IMR-90 (cell line): ENCODE results near the gene C15orf39.
A peak's percentile ranks its signal among the peaks of the same experiment; 100 is the strongest.
"Not testable (repeated sequence)": the region's sequence is repeated elsewhere in the genome, so short reads cannot be mapped to it uniquely, and the experiment has no call there.

ENCODE experiments used
- MAFK ChIP-seq: IDR thresholded peaks from 2 replicates; pipeline ENCODE4 v1.6.1; 2012; ENCODE audit warnings: low read depth, low read length, improper control_type of control experiment
- MXI1 ChIP-seq: IDR thresholded peaks from 2 replicates; pipeline ENCODE4 v1.6.1; 2012; ENCODE audit warnings: low read depth, mild to moderate bottlenecking, low read length, moderate library complexity, borderline replicate concordance
- NFE2L2 ChIP-seq: fragments of 150-350 bp; IDR thresholded peaks from 2 replicates; pipeline ENCODE4 v1.6.1; 2016; ENCODE audit warnings: low read depth, mild to moderate bottlenecking, low read length
- POLR2A ChIP-seq: IDR thresholded peaks from 2 replicates; pipeline ENCODE4 v1.6.1; 2012; ENCODE audit warnings: mild to moderate bottlenecking, low read depth, low read length
- RAD21 ChIP-seq: IDR thresholded peaks from 2 replicates; pipeline ENCODE4 v1.6.1; 2012; ENCODE audit warnings: low read length, improper control_type of control experiment
- RCOR1 ChIP-seq: IDR thresholded peaks from 2 replicates; pipeline ENCODE4 v1.6.1; 2012; ENCODE audit warnings: mild to moderate bottlenecking, low read length, improper control_type of control experiment; ENCODE audit not compliant: insufficient replicate concordance
- RFX5 ChIP-seq: IDR thresholded peaks from 2 replicates; pipeline ENCODE4 v1.8.0; 2012; ENCODE audit warnings: low read depth, mild to moderate bottlenecking, low read length, moderate library complexity
- SMC3 ChIP-seq: fragments of 150-350 bp; IDR thresholded peaks from 2 replicates; pipeline ENCODE4 v1.6.1; 2016; ENCODE audit warnings: low read depth, mild to moderate bottlenecking, antibody characterized with exemption, low read length, moderate library complexity
- TF ChIP-seq, protein P1 (sequence below): conservative IDR thresholded peaks from 2 replicates; pipeline ENCODE4 v1.5.1; 2012; ENCODE audit warnings: mild to moderate bottlenecking, low read depth, low read length, improper control_type of control experiment
- TF ChIP-seq, protein P2 (sequence below): fragments of 150-350 bp; IDR thresholded peaks from 2 replicates; pipeline ENCODE4 v1.6.1; 2017; ENCODE audit warnings: mild to moderate bottlenecking, antibody characterized with exemption, low read length, low read depth

DNA sequence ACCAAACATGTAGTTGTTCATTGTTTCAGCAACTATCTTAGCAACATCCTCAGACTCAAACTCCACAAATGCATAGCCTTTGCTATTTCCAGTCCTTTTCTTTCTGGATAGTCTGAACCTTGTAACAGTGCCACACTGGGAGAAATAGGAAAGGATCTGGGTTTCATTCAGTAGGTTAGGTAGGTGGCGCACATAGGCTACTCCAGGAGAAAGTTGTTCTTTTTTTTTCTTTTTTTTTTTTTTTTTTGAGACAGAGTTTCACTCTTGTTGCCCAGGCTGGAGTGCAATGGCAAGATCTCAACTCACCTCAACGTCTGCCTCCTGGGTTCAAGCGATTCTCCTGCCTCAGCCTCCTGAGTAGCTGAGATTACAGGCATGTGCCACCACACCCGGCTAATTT is 50.6 kb downstream of the C15orf39 start:
- not testable (repeated sequence) for TF ChIP-seq NFE2L2, POLR2A, RFX5, SMC3, RCOR1, MAFK, RAD21, MXI1
- TF ChIP-seq, protein P1, sequence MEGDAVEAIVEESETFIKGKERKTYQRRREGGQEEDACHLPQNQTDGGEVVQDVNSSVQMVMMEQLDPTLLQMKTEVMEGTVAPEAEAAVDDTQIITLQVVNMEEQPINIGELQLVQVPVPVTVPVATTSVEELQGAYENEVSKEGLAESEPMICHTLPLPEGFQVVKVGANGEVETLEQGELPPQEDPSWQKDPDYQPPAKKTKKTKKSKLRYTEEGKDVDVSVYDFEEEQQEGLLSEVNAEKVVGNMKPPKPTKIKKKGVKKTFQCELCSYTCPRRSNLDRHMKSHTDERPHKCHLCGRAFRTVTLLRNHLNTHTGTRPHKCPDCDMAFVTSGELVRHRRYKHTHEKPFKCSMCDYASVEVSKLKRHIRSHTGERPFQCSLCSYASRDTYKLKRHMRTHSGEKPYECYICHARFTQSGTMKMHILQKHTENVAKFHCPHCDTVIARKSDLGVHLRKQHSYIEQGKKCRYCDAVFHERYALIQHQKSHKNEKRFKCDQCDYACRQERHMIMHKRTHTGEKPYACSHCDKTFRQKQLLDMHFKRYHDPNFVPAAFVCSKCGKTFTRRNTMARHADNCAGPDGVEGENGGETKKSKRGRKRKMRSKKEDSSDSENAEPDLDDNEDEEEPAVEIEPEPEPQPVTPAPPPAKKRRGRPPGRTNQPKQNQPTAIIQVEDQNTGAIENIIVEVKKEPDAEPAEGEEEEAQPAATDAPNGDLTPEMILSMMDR = 0 out of 2 replicates have a peak, but pooled peaks have one; percentile 12
- TF ChIP-seq, protein P2, sequence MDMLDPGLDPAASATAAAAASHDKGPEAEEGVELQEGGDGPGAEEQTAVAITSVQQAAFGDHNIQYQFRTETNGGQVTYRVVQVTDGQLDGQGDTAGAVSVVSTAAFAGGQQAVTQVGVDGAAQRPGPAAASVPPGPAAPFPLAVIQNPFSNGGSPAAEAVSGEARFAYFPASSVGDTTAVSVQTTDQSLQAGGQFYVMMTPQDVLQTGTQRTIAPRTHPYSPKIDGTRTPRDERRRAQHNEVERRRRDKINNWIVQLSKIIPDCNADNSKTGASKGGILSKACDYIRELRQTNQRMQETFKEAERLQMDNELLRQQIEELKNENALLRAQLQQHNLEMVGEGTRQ = not testable (repeated sequence)
